Pancreas (tissue), 10 donors: ENCODE measurements around the gene TINCR. TPM values are rescaled to one million over a fixed set of nuclear protein-coding genes. Genes with fewer than 3 reads are reported as not detected.

Source experiments
- ATAC-seq, 4 donors: fragments of 200-7000 bp; cut with Tn5 transposase; one replicate each; pipeline versions ENCODE4 v1.8.0 to v1.9.1; 2020; ENCODE audit warnings: mild to moderate bottlenecking in 4 of 4, moderate library complexity in 4 of 4
- DNase-seq, 6 donors: peaks; one replicate each; pipeline ENCODE4 v3.0.0-alpha.2; 2020
- FAIRE-seq: peaks from 2 replicates; lab custom pipeline; 2012; peaks lifted over from hg19 to GRCh38; lab: Jason Lieb, UNC
- H3K27ac ChIP-seq, 4 donors: fragments of 200-600 bp; sonication (generic); 1 replicate in 3 of 4; 2 replicates in 1 of 4; pipeline versions ENCODE4 v1.5.0 to v1.8.0; 2020
- H3K27me3 ChIP-seq, 4 donors: fragments of 200-600 bp; one replicate each; pipeline ENCODE4 v1.8.0; 2021
- H3K36me3 ChIP-seq, 3 donors: fragments of 200-600 bp; sonication (generic) in 1 of 3; one replicate each; pipeline versions ENCODE4 v1.5.0 to v1.8.0; 2020 to 2021
- H3K4me1 ChIP-seq, 3 donors: fragments of 200-600 bp; one replicate each; pipeline ENCODE4 v1.8.0; 2021
- H3K4me3 ChIP-seq, 4 donors: fragments of 200-600 bp; sonication (generic) in 2 of 4; one replicate each; pipeline versions ENCODE4 v1.5.0 to v1.8.0; 2020 to 2021
- H3K9me3 ChIP-seq, 4 donors: fragments of 200-600 bp; one replicate each; pipeline ENCODE4 v1.8.0; 2021
- CTCF ChIP-seq, 4 donors: fragments of 200-600 bp; sonication (generic) in 3 of 4; IDR thresholded peaks; one replicate each; pipeline versions ENCODE4 v1.5.0 to v1.8.0; 2021; ENCODE audit warnings: antibody characterized with exemption in 4 of 4
- WGBS, 2 donors: extraction: QIAGEN DNeasy Blood & Tissue Kit; methylation state at CpG; one replicate each; pipeline ENCODE4 v1.1.7; 2013; 5-methylcytosine and 5-hydroxymethylcytosine counted together
- intact Hi-C, 3 donors: fragments of 100-400 bp; cut with DNase I; formaldehyde crosslinking; loops; one replicate each; pipeline versions ENCODE4 v1.11.1 to v1.14.2; 2022
- polyA plus RNA-seq, 2 donors: library from polyadenylated mRNA; stranded (reverse); fragments of 200-250 nt; gene quantifications; one replicate each; pipeline ENCODE4 v1.2.3, GENCODE V29; 2013
- total RNA-seq, 6 donors: library from RNA; stranded (reverse); fragmentation: NEBNext Ultra II Directional in 4 of 6; extraction: Animal tissue kit (Norgen Biotek cat#: 25700) in 4 of 6; gene quantifications; one replicate each; pipeline versions ENCODE4 v1.2.1 to v1.2.4, GENCODE V29; 2021 to 2023
- donor health status: healthy with polysubstance abuse.
- donor health status: DM: no; HTN: no; CAD: no; lungs with moderate emphysema.
- donor health status: DM: no; HTN: no; CAD: no.
- donor health status: control.
- donor health status: control.
- donor health status: Bipolar disorder and iron deficiency.
- donor health status: DM: yes; HTN: yes; CAD: no.
- donor health status: DM: no; HTN: no; CAD: no.
- donor health status: DM: no; HTN: no; CAD: no.
- donor health status: DM: yes; HTN: yes; CAD: no.

The TINCR gene
- total RNA-seq (under 1 TPM in 5 of 6 donors, not detected in 1; 0.09 to 0.22 (median 0.19) TPM), polyA plus RNA-seq (under 1 TPM; 0.27 to 0.85 TPM)

- WGBS, 2 donors: 8 to 10% methylated on average over 50 to 63 of the region's 63 CpGs
- intact Hi-C loops: no loop called here
- peak in 1 of 4 donors; percentile 36 for ATAC-seq
- FAIRE-seq: no peak
- Histone ChIP-seq H3K4me1 (no peaks in the 10 kb centered on the region), H3K4me3 (peak within 1 kb of the TSS in 2 of 4 donors; percentile 2 to 30), H3K9me3 (no peaks in the 10 kb centered on the region), H3K27me3 (peaks cover 0 to 4% (median 0%) of the 10 kb centered on the region in 4 donors), H3K27ac (no peak within 1 kb of the TSS), H3K36me3 (no peaks in the 10 kb centered on the region)
- no peak for TF ChIP-seq CTCF (IDR thresholded peaks at IDR 0.05)
- no peak for DNase-seq
These were observed at the start of gene TINCR for GRCh38 chr19:5567360-5567969. TINCR (minus strand) TSS chr19:5567953.

- no peak for ATAC-seq
- intact Hi-C loops: no loop called here
- no peaks in the 10 kb centered on the region for H3K9me3 ChIP-seq
- no peak for FAIRE-seq
- no peaks in the 10 kb centered on the region for H3K27me3 ChIP-seq
- peaks cover 7 to 51% (median 37%) of the 10 kb centered on the region in 3 donors for H3K36me3 ChIP-seq
- H3K27ac ChIP-seq: no peak overlapping the region
- 59 to 79% methylated on average over 1 of the region's 1 CpG for WGBS, 2 donors
- no peak for DNase-seq
- no peak overlapping the region for H3K4me3 ChIP-seq
- H3K4me1 ChIP-seq: peaks cover 16 to 23% (median 17%) of the 10 kb centered on the region in 3 donors
- no peak for TF ChIP-seq CTCF (IDR thresholded peaks at IDR 0.05)
These were observed 49.3 kb upstream of the TINCR start for GRCh38 chr19:5617080-5617479.

GRCh38 chr19:5615756-5616327 lies 48.1 kb upstream of the TINCR start:
- no peak for ATAC-seq
- no peak for FAIRE-seq
- intact Hi-C loops: no loop called here
- no peak for DNase-seq
- Histone ChIP-seq H3K36me3 (peaks cover 7 to 55% (median 37%) of the 10 kb centered on the region in 3 donors), H3K4me3 (no peak overlapping the region), H3K27ac (no peak overlapping the region), H3K4me1 (peaks cover 10 to 16% (median 12%) of the 10 kb centered on the region in 3 donors), H3K9me3 (no peaks in the 10 kb centered on the region), H3K27me3 (no peaks in the 10 kb centered on the region)
- TF ChIP-seq CTCF (IDR thresholded peaks at IDR 0.05): no peak
- WGBS, 2 donors: 90 to 94% methylated on average over 17 of the region's 17 CpGs

GRCh38 chr19:5612891-5613865 lies 45.4 kb upstream of the TINCR start:
- Histone ChIP-seq H3K36me3 (peaks cover 11 to 74% (median 53%) of the 10 kb centered on the region in 3 donors), H3K4me1 (no peaks in the 10 kb centered on the region), H3K27me3 (no peaks in the 10 kb centered on the region), H3K9me3 (no peaks in the 10 kb centered on the region), H3K27ac (no peak overlapping the region), H3K4me3 (no peak overlapping the region)
- TF ChIP-seq CTCF (IDR thresholded peaks at IDR 0.05): no peak
- no peak for FAIRE-seq
- no peak for ATAC-seq
- WGBS, 2 donors: 91 to 92% methylated on average over 15 of the region's 15 CpGs
- DNase-seq: no peak
- intact Hi-C loops: no loop called here
